ENCODE measurements around the gene NR3C1.

NR3C1 gene

GRCh38 chr5:143228597-143229293, 174.7 kb downstream of the NR3C1 start:
- no peak for DNase-seq

Measured in DMS79 treated with DMSO at 0.1 percent for 48 hours (cell line).